Pancreas (tissue), 10 donors: ENCODE data around the gene EPHB2. TPM values are rescaled to one million over a fixed set of nuclear protein-coding genes. Genes with fewer than 3 reads are reported as not detected.

Experiments
- ATAC-seq, 4 donors: fragments of 200-7000 bp; cut with Tn5 transposase; one replicate each; pipeline versions ENCODE4 v1.8.0 to v1.9.1; 2020; ENCODE audit warnings: mild to moderate bottlenecking in 4 of 4, moderate library complexity in 4 of 4
- DNase-seq, 6 donors: peaks; one replicate each; pipeline ENCODE4 v3.0.0-alpha.2; 2020
- FAIRE-seq: peaks from 2 replicates; lab custom pipeline; 2012; peaks lifted over from hg19 to GRCh38; lab: Jason Lieb, UNC
- H3K27ac ChIP-seq, 4 donors: fragments of 200-600 bp; sonication (generic); 1 replicate in 3 of 4; 2 replicates in 1 of 4; pipeline versions ENCODE4 v1.5.0 to v1.8.0; 2020
- H3K27me3 ChIP-seq, 4 donors: fragments of 200-600 bp; one replicate each; pipeline ENCODE4 v1.8.0; 2021
- H3K36me3 ChIP-seq, 3 donors: fragments of 200-600 bp; sonication (generic) in 1 of 3; one replicate each; pipeline versions ENCODE4 v1.5.0 to v1.8.0; 2020 to 2021
- H3K4me1 ChIP-seq, 3 donors: fragments of 200-600 bp; one replicate each; pipeline ENCODE4 v1.8.0; 2021
- H3K4me3 ChIP-seq, 4 donors: fragments of 200-600 bp; sonication (generic) in 2 of 4; one replicate each; pipeline versions ENCODE4 v1.5.0 to v1.8.0; 2020 to 2021
- H3K9me3 ChIP-seq, 4 donors: fragments of 200-600 bp; one replicate each; pipeline ENCODE4 v1.8.0; 2021
- CTCF ChIP-seq, 4 donors: fragments of 200-600 bp; sonication (generic) in 3 of 4; IDR thresholded peaks; one replicate each; pipeline versions ENCODE4 v1.5.0 to v1.8.0; 2021; ENCODE audit warnings: antibody characterized with exemption in 4 of 4
- WGBS, 2 donors: extraction: QIAGEN DNeasy Blood & Tissue Kit; methylation state at CpG; one replicate each; pipeline ENCODE4 v1.1.7; 2013; 5-methylcytosine and 5-hydroxymethylcytosine counted together
- intact Hi-C, 3 donors: fragments of 100-400 bp; cut with DNase I; formaldehyde crosslinking; loops; one replicate each; pipeline versions ENCODE4 v1.11.1 to v1.14.2; 2022
- polyA plus RNA-seq, 2 donors: library from polyadenylated mRNA; stranded (reverse); fragments of 200-250 nt; gene quantifications; one replicate each; pipeline ENCODE4 v1.2.3, GENCODE V29; 2013
- total RNA-seq, 6 donors: library from RNA; stranded (reverse); fragmentation: NEBNext Ultra II Directional in 4 of 6; extraction: Animal tissue kit (Norgen Biotek cat#: 25700) in 4 of 6; gene quantifications; one replicate each; pipeline versions ENCODE4 v1.2.1 to v1.2.4, GENCODE V29; 2021 to 2023
- donor health status: healthy with polysubstance abuse.
- donor health status: DM: no; HTN: no; CAD: no; lungs with moderate emphysema.
- donor health status: DM: no; HTN: no; CAD: no.
- donor health status: control.
- donor health status: control.
- donor health status: Bipolar disorder and iron deficiency.
- donor health status: DM: yes; HTN: yes; CAD: no.
- donor health status: DM: no; HTN: no; CAD: no.
- donor health status: DM: no; HTN: no; CAD: no.
- donor health status: DM: yes; HTN: yes; CAD: no.

EPHB2 gene
- total and polyA plus RNA-seq, 8 donors = 1.3 to 10.0 (median 4.4) TPM

- Histone ChIP-seq H3K27me3 (no peaks in the 10 kb centered on the region), H3K27ac (no peak overlapping the region), H3K4me1 (no peaks in the 10 kb centered on the region), H3K4me3 (no peak overlapping the region), H3K9me3 (no peaks in the 10 kb centered on the region), H3K36me3 (no peaks in the 10 kb centered on the region)
- intact Hi-C loops = no loop called here
- FAIRE-seq = no peak
- 50 to 65% methylated on average over 2 of the region's 2 CpGs for WGBS, 2 donors
- TF ChIP-seq CTCF (IDR thresholded peaks at IDR 0.05) = no peak
- no peak for ATAC-seq
- no peak for DNase-seq
Observed at GRCh38 chr1:22848405-22848804, 137.8 kb downstream of the EPHB2 start.

GRCh38 chr1:22849770-22850169, 139.1 kb downstream of the EPHB2 start:
- Histone ChIP-seq H3K9me3 (no peaks in the 10 kb centered on the region), H3K4me1 (no peaks in the 10 kb centered on the region), H3K27me3 (no peaks in the 10 kb centered on the region), H3K27ac (peak overlapping the region in 3 of 4 donors; percentile 1 to 57 (median 28)), H3K4me3 (no peak overlapping the region), H3K36me3 (no peaks in the 10 kb centered on the region)
- intact Hi-C loops = no loop called here
- ATAC-seq (peak in 3 of 4 donors; percentile 8 to 51 (median 31)), DNase-seq (no peak), FAIRE-seq (no peak)
- no peak for TF ChIP-seq CTCF (IDR thresholded peaks at IDR 0.05)
- 54 to 68% methylated on average over 5 of the region's 5 CpGs for WGBS, 2 donors

- no peak for FAIRE-seq
- 73 to 75% methylated on average over 11 of the region's 11 CpGs for WGBS, 2 donors
- no peak for DNase-seq
- TF ChIP-seq CTCF (IDR thresholded peaks at IDR 0.05) = no peak
- Histone ChIP-seq H3K36me3 (no peaks in the 10 kb centered on the region), H3K9me3 (no peaks in the 10 kb centered on the region), H3K4me1 (no peaks in the 10 kb centered on the region), H3K4me3 (no peak overlapping the region), H3K27ac (no peak overlapping the region), H3K27me3 (no peaks in the 10 kb centered on the region)
- intact Hi-C loops = no loop called here
- no peak for ATAC-seq
Observed at GRCh38 chr1:22850281-22850680, 139.6 kb downstream of the EPHB2 start.

GRCh38 chr1:22850681-22851080, 140.0 kb downstream of the EPHB2 start:
- 75 to 83% methylated on average over 6 of the region's 6 CpGs for WGBS, 2 donors
- Histone ChIP-seq H3K36me3 (no peaks in the 10 kb centered on the region), H3K27me3 (no peaks in the 10 kb centered on the region), H3K4me1 (no peaks in the 10 kb centered on the region), H3K27ac (no peak overlapping the region), H3K4me3 (no peak overlapping the region), H3K9me3 (no peaks in the 10 kb centered on the region)
- intact Hi-C loops = no loop called here
- peak in 3 of 4 donors; percentile 31 to 66 (median 44) for ATAC-seq
- FAIRE-seq = no peak
- peak in 1 of 6 donors; percentile 36 for DNase-seq
- TF ChIP-seq CTCF (IDR thresholded peaks at IDR 0.05) = no peak

GRCh38 chr1:22851517-22851916, 140.9 kb downstream of the EPHB2 start:
- Histone ChIP-seq H3K4me3 (no peak overlapping the region), H3K27me3 (no peaks in the 10 kb centered on the region), H3K9me3 (no peaks in the 10 kb centered on the region), H3K4me1 (no peaks in the 10 kb centered on the region), H3K36me3 (no peaks in the 10 kb centered on the region), H3K27ac (no peak overlapping the region)
- DNase-seq (no peak), FAIRE-seq (no peak), ATAC-seq (peak in 2 of 4 donors; percentile 47 to 57)
- TF ChIP-seq CTCF (IDR thresholded peaks at IDR 0.05) = no peak
- intact Hi-C loops = no loop called here
- 85 to 91% methylated on average over 4 of the region's 4 CpGs for WGBS, 2 donors
